HUES48 (cell line): ENCODE measurements around the gene ACBD7.
A peak's percentile ranks its signal among the peaks of the same experiment; 100 is the strongest.

ENCODE experiments used
- H3K27ac ChIP-seq: one replicate; pipeline ENCODE4 v1.7.0; 2013; ENCODE audit warnings: low read depth, low read length, inconsistent platforms
- H3K27me3 ChIP-seq: 2 replicates; pipeline ENCODE4 v1.6.1; 2013; ENCODE audit warnings: mild to moderate bottlenecking, low read length; ENCODE audit not compliant: control insufficient read depth, insufficient read depth
- H3K36me3 ChIP-seq: 2 replicates; pipeline ENCODE4 v1.6.1; 2013; ENCODE audit warnings: low read length; ENCODE audit not compliant: control insufficient read depth, insufficient read depth
- H3K4me1 ChIP-seq: 2 replicates; pipeline ENCODE4 v1.6.1; 2013; ENCODE audit warnings: mild to moderate bottlenecking, low read length; ENCODE audit not compliant: control insufficient read depth, insufficient read depth
- H3K4me3 ChIP-seq: 2 replicates; pipeline ENCODE4 v1.5.1; 2013; ENCODE audit warnings: mild to moderate bottlenecking, low read depth, low read length
- H3K9ac ChIP-seq: 2 replicates; pipeline ENCODE4 v1.6.1; 2013; ENCODE audit warnings: mild to moderate bottlenecking, low read depth, low read length, moderate library complexity
- H3K9me3 ChIP-seq: 2 replicates; pipeline ENCODE4 v1.6.1; 2013; ENCODE audit warnings: low read length; ENCODE audit not compliant: control insufficient read depth, insufficient read depth

Gene ACBD7

GRCh38 chr10:15088428-15089261 lies at the start of gene ACBD7:
Gene ACBD7 (minus strand): TSS chr10:15088776. CDS start chr10:15088728, 48 bp downstream.
- Histone ChIP-seq H3K4me3 (peak within 1 kb of the TSS; percentile 84), H3K9me3 (no peaks in the 10 kb centered on the region), H3K27me3 (no peaks in the 10 kb centered on the region), H3K9ac (peak within 1 kb of the TSS; percentile 70; the same call in 1 of the 2 replicates), H3K4me1 (peaks cover 12% of the 10 kb centered on the region), H3K27ac (no peak within 1 kb of the TSS), H3K36me3 (no peaks in the 10 kb centered on the region)

- H3K4me3 ChIP-seq: no peak overlapping the region
- no peak overlapping the region for H3K9ac ChIP-seq
- H3K27ac ChIP-seq: no peak overlapping the region
- peaks cover 25% of the 10 kb centered on the region for H3K36me3 ChIP-seq
- H3K9me3 ChIP-seq: no peaks in the 10 kb centered on the region
- H3K4me1 ChIP-seq: 0 out of 2 replicates have a peak, but pooled peaks cover 6% of the 10 kb centered on the region
- H3K27me3 ChIP-seq: no peaks in the 10 kb centered on the region
Observed at GRCh38 chr10:15137636-15138035, 49.1 kb upstream of the ACBD7 start.

GRCh38 chr10:15137036-15137359 lies 48.4 kb upstream of the ACBD7 start:
- H3K36me3 ChIP-seq: peaks cover 31% of the 10 kb centered on the region
- no peaks in the 10 kb centered on the region for H3K9me3 ChIP-seq
- no peak overlapping the region for H3K27ac ChIP-seq
- no peak overlapping the region for H3K4me3 ChIP-seq
- no peak overlapping the region for H3K9ac ChIP-seq
- no peaks in the 10 kb centered on the region for H3K27me3 ChIP-seq
- 0 out of 2 replicates have a peak, but pooled peaks cover 6% of the 10 kb centered on the region for H3K4me1 ChIP-seq

GRCh38 chr10:15136129-15137035 lies 47.8 kb upstream of the ACBD7 start:
- Histone ChIP-seq H3K9me3 (no peaks in the 10 kb centered on the region), H3K27ac (no peak overlapping the region), H3K9ac (no peak overlapping the region), H3K36me3 (peaks cover 33% of the 10 kb centered on the region), H3K4me1 (0 out of 2 replicates have a peak, but pooled peaks cover 6% of the 10 kb centered on the region), H3K4me3 (no peak overlapping the region), H3K27me3 (no peaks in the 10 kb centered on the region)

GRCh38 chr10:15131330-15131729 lies 42.8 kb upstream of the ACBD7 start:
- H3K27me3 ChIP-seq: no peaks in the 10 kb centered on the region
- H3K4me3 ChIP-seq: no peak overlapping the region
- no peaks in the 10 kb centered on the region for H3K4me1 ChIP-seq
- no peak overlapping the region for H3K9ac ChIP-seq
- H3K36me3 ChIP-seq: peaks cover 53% of the 10 kb centered on the region
- H3K27ac ChIP-seq: no peak overlapping the region
- H3K9me3 ChIP-seq: no peaks in the 10 kb centered on the region

- no peak overlapping the region for H3K27ac ChIP-seq
- H3K36me3 ChIP-seq: peaks cover 32% of the 10 kb centered on the region
- no peaks in the 10 kb centered on the region for H3K4me1 ChIP-seq
- no peak overlapping the region for H3K9ac ChIP-seq
- H3K4me3 ChIP-seq: no peak overlapping the region
- no peaks in the 10 kb centered on the region for H3K27me3 ChIP-seq
- H3K9me3 ChIP-seq: no peaks in the 10 kb centered on the region
Observed at GRCh38 chr10:15124908-15125307, 36.3 kb upstream of the ACBD7 start.

- H3K36me3 ChIP-seq: peaks cover 29% of the 10 kb centered on the region
- no peak overlapping the region for H3K27ac ChIP-seq
Observed at GRCh38 chr10:15124190-15124589, 35.6 kb upstream of the ACBD7 start.

GRCh38 chr10:15123749-15124184 lies 35.2 kb upstream of the ACBD7 start:
- no peaks in the 10 kb centered on the region for H3K4me1 ChIP-seq
- H3K27ac ChIP-seq: no peak overlapping the region
- H3K9me3 ChIP-seq: no peaks in the 10 kb centered on the region
- H3K9ac ChIP-seq: no peak overlapping the region
- no peak overlapping the region for H3K4me3 ChIP-seq
- no peaks in the 10 kb centered on the region for H3K27me3 ChIP-seq
- H3K36me3 ChIP-seq: peaks cover 31% of the 10 kb centered on the region

More at GRCh38 chr10:15124190-15124589, 35.6 kb upstream of the ACBD7 start:
- Histone ChIP-seq H3K9ac (no peak overlapping the region), H3K4me3 (no peak overlapping the region), H3K9me3 (no peaks in the 10 kb centered on the region), H3K4me1 (no peaks in the 10 kb centered on the region), H3K27me3 (no peaks in the 10 kb centered on the region)

GRCh38 chr10:15122477-15123030 lies 34.0 kb upstream of the ACBD7 start:
- Histone ChIP-seq H3K36me3 (peaks cover 25% of the 10 kb centered on the region), H3K4me1 (no peaks in the 10 kb centered on the region), H3K9ac (no peak overlapping the region), H3K27me3 (no peaks in the 10 kb centered on the region), H3K4me3 (no peak overlapping the region), H3K27ac (no peak overlapping the region), H3K9me3 (no peaks in the 10 kb centered on the region)

GRCh38 chr10:15121707-15122106 lies 33.1 kb upstream of the ACBD7 start:
- no peaks in the 10 kb centered on the region for H3K9me3 ChIP-seq
- H3K9ac ChIP-seq: no peak overlapping the region
- H3K36me3 ChIP-seq: peaks cover 24% of the 10 kb centered on the region
- H3K4me1 ChIP-seq: no peaks in the 10 kb centered on the region
- H3K27ac ChIP-seq: no peak overlapping the region
- no peak overlapping the region for H3K4me3 ChIP-seq
- no peaks in the 10 kb centered on the region for H3K27me3 ChIP-seq
